Natural killer cell (primary cell): Measurements from ENCODE around the gene CPSF4L. TPM values are rescaled to one million over a fixed set of nuclear protein-coding genes. Genes with fewer than 3 reads are reported as not detected.

Source experiments
- ATAC-seq, 3 donors: fragments of 150-1000 bp in 2 of 3; fragments of 200-7000 bp in 1 of 3; cut with Tn5 transposase; 1 replicate in 1 of 3; 2 replicates in 2 of 3; pipeline ENCODE4 v1.10.0; 2021; ENCODE audit warnings: mild to moderate bottlenecking in 2 of 3, moderate library complexity in 2 of 3
- DNase-seq, 2 donors: peaks; one replicate each; pipeline versions ENCODE4 v3.0.0 to v3.0.0-alpha.2; 2013 to 2021; ENCODE audit warnings: mixed read lengths in 1 of 2
- H3K27ac ChIP-seq: one replicate; pipeline ENCODE4 v1.5.1; 2013; ENCODE audit warnings: mild to moderate bottlenecking, low read length
- H3K27me3 ChIP-seq: one replicate; pipeline ENCODE4 v1.6.1; 2013; ENCODE audit warnings: low read length; ENCODE audit not compliant: control insufficient read depth, insufficient read depth
- H3K36me3 ChIP-seq: one replicate; pipeline ENCODE4 v1.6.1; 2013; ENCODE audit warnings: low read length; ENCODE audit not compliant: control insufficient read depth, insufficient read depth
- H3K4me1 ChIP-seq: one replicate; pipeline ENCODE4 v1.6.1; 2013; ENCODE audit warnings: low read length; ENCODE audit not compliant: control insufficient read depth, insufficient read depth
- H3K4me3 ChIP-seq: one replicate; pipeline ENCODE4 v1.5.1; 2013; ENCODE audit warnings: low read length
- H3K9me3 ChIP-seq: one replicate; pipeline ENCODE4 v1.6.1; 2013; ENCODE audit warnings: low read length; ENCODE audit not compliant: control insufficient read depth, insufficient read depth
- H3K27ac Mint-ChIP-seq, 2 donors: one replicate each; pipeline ENCODE4 v1.8.0; 2022; ENCODE audit warnings: mild to moderate bottlenecking in 2 of 2, mixed read lengths in 2 of 2, moderate library complexity in 1 of 2
- H3K27me3 Mint-ChIP-seq, 2 donors: one replicate each; pipeline ENCODE4 v1.8.0; 2022; ENCODE audit warnings: low read depth in 2 of 2, mixed read lengths in 2 of 2
- H3K36me3 Mint-ChIP-seq: one replicate; pipeline ENCODE4 v1.8.0; 2022; ENCODE audit warnings: mixed read lengths
- H3K4me1 Mint-ChIP-seq, 2 donors: one replicate each; pipeline ENCODE4 v1.8.0; 2022; ENCODE audit warnings: mixed read lengths in 2 of 2
- H3K4me3 Mint-ChIP-seq: one replicate; pipeline ENCODE4 v1.8.0; 2022; ENCODE audit warnings: mild to moderate bottlenecking, moderate library complexity, mixed read lengths
- H3K9me3 Mint-ChIP-seq, 2 donors: one replicate each; pipeline ENCODE4 v1.8.0; 2022; ENCODE audit warnings: mixed read lengths in 2 of 2
- WGBS: methylation state at CpG from one replicate; pipeline ENCODE4 v1.1.7; 2013; ENCODE audit warnings: missing lambda C conversion rate; ENCODE audit not compliant: insufficient coverage; 5-methylcytosine and 5-hydroxymethylcytosine counted together
- intact Hi-C: fragments of 100-400 bp; cut with micrococcal nuclease; formaldehyde crosslinking; loops from one replicate; pipeline ENCODE4 v1.14.2; 2022
- total RNA-seq, 4 donors: library from RNA; stranded (reverse); fragments of 120-200 nt in 1 of 4; gene quantifications; one replicate each; pipeline versions ENCODE4 v1.2.3 to v1.2.4, GENCODE V29; 2013 to 2022
- TF ChIP-seq, protein P1 (sequence below): fragments of 200-600 bp; IDR thresholded peaks from one replicate; pipeline ENCODE4 v1.8.0; 2022; ENCODE audit warnings: antibody characterized with exemption

The CPSF4L gene
- total RNA-seq, 3 donors from 2014 or later (not counting 1 experiment from before 2014, with no cell fraction given): not detected

DNA sequence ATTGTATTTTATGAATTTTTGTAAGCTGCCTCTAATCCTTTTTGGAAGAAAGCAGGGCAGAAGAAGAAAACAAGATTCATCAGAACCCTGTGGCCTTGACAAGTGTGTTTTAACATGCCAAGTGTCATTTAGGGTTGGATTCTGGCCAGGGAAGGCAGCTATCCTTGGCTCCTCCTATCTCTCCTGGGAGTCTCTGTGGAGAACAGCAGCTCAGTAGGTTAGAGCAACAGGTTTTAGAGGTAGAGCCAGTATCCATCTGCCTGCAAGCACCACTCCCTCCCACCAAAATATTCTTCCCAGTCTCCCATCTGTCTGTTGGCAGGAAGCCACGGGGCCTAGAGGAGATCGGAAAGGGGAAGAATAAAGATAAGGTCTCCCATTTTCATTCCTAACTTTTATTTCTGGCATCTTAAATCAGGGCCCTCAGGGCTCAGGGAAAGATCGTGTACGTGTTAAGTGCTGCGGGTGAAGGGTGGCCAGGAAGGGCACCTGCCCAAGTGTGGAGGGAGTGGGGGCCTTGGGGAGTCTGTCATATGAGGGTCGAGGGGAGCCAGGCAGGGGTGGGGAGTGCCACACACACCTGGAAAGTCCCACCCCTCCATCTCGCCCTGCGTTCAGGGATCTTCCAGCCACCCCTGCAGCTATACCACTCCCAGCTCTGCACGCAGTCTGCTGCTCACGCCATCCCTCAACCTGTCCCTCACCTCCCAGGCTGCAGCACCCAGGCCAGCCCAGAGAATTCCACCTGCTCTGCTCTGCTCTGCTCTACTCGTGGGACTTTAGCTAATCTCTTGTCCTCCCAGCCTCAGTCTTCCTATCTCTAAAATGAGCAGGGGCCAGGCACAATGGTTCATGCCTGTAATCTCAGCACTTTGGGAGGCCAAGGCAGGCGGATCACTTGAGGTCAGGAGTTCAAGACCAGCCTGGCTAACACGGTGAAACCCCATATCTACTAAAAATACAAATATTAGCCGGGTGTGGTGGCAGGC, 17.1 kb upstream of the CPSF4L start:
- WGBS: 85% methylated on average over 14 of the region's 14 CpGs
- Histone ChIP-seq H3K9me3 (no peaks in the 10 kb centered on the region), H3K27ac (no peak overlapping the region), H3K36me3 (no peaks in the 10 kb centered on the region), H3K4me3 (no peak overlapping the region), H3K4me1 (no peaks in the 10 kb centered on the region), H3K27me3 (no peaks in the 10 kb centered on the region)
- intact Hi-C loops: no loop called here
- DNase-seq (no peak), ATAC-seq (no peak)
- no peaks in the 10 kb centered on the region for H3K9me3 Mint-ChIP-seq
- no peaks in the 10 kb centered on the region for H3K4me1 Mint-ChIP-seq
- TF ChIP-seq, protein P1, sequence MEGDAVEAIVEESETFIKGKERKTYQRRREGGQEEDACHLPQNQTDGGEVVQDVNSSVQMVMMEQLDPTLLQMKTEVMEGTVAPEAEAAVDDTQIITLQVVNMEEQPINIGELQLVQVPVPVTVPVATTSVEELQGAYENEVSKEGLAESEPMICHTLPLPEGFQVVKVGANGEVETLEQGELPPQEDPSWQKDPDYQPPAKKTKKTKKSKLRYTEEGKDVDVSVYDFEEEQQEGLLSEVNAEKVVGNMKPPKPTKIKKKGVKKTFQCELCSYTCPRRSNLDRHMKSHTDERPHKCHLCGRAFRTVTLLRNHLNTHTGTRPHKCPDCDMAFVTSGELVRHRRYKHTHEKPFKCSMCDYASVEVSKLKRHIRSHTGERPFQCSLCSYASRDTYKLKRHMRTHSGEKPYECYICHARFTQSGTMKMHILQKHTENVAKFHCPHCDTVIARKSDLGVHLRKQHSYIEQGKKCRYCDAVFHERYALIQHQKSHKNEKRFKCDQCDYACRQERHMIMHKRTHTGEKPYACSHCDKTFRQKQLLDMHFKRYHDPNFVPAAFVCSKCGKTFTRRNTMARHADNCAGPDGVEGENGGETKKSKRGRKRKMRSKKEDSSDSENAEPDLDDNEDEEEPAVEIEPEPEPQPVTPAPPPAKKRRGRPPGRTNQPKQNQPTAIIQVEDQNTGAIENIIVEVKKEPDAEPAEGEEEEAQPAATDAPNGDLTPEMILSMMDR: no peak
- no peak overlapping the region for H3K27ac Mint-ChIP-seq
- no peaks in the 10 kb centered on the region for H3K36me3 Mint-ChIP-seq
- peaks cover 0 to 4% of the 10 kb centered on the region in 2 donors for H3K27me3 Mint-ChIP-seq
- no peak overlapping the region for H3K4me3 Mint-ChIP-seq

DNA sequence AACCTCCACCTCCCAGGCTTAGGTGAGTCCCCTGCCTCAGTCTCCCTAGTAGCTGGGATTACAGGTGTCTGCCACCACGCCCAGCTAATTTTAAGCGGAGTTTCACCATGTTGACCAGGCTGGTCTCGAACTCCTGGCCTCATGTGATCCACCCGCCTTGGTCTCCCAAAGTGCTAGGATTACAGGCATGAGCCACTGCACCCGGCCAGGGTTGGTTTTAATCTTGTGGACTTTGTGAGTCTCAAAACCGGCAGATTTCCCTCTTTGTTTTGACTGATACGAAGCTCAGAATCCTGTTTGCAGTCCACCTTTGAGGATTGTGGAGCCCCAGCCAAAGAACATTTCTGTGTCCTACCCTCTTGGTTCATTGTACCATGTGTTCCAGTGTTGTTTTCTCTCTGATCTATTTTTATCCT, 16.4 kb upstream of the CPSF4L start:
- ATAC-seq: no peak
- Histone ChIP-seq H3K27ac (no peak overlapping the region), H3K9me3 (no peaks in the 10 kb centered on the region), H3K27me3 (no peaks in the 10 kb centered on the region), H3K4me3 (no peak overlapping the region), H3K4me1 (no peaks in the 10 kb centered on the region), H3K36me3 (no peaks in the 10 kb centered on the region)
- no peak for DNase-seq
- Mint-ChIP-seq H3K4me1 (no peaks in the 10 kb centered on the region), H3K27me3 (peaks cover 0 to 4% of the 10 kb centered on the region in 2 donors), H3K4me3 (no peak overlapping the region), H3K36me3 (no peaks in the 10 kb centered on the region), H3K27ac (no peak overlapping the region), H3K9me3 (no peaks in the 10 kb centered on the region)
- intact Hi-C loops: no loop called here
- TF ChIP-seq, protein P1: no peak
- 76% methylated on average over 7 of the region's 7 CpGs for WGBS

GRCh38 chr17:73274490-73274889, 12.8 kb upstream of the CPSF4L start:
- Histone ChIP-seq H3K27ac (no peak overlapping the region), H3K27me3 (no peaks in the 10 kb centered on the region), H3K9me3 (no peaks in the 10 kb centered on the region), H3K4me3 (no peak overlapping the region), H3K36me3 (no peaks in the 10 kb centered on the region), H3K4me1 (no peaks in the 10 kb centered on the region)
- Mint-ChIP-seq H3K27ac (no peak overlapping the region), H3K4me3 (no peak overlapping the region), H3K27me3 (peaks cover 0 to 4% of the 10 kb centered on the region in 2 donors), H3K9me3 (no peaks in the 10 kb centered on the region), H3K4me1 (no peaks in the 10 kb centered on the region), H3K36me3 (no peaks in the 10 kb centered on the region)
- TF ChIP-seq, protein P1: no peak
- DNase-seq (no peak), ATAC-seq (no peak)
- intact Hi-C loops: no loop called here
- WGBS: 94% methylated on average over 4 of the region's 4 CpGs
